SU-DHL-6 (cell line): ENCODE data around the gene ZNF512B.

Experiments
- CTCF ChIP-seq: fragments of 200-600 bp; sonication (generic); IDR thresholded peaks from one replicate; pipeline ENCODE4 v1.5.1; 2017; ENCODE audit warnings: antibody characterized with exemption, mild to moderate bottlenecking, low read length, moderate library complexity; ENCODE audit not compliant: insufficient read depth, poor library complexity, severe bottlenecking
- EZH2phosphoT487 ChIP-seq: fragments of 200-600 bp; sonication (generic), shearing (Covaris generic); conservative IDR thresholded peaks from 2 replicates; pipeline ENCODE4 v1.6.1; 2018; ENCODE audit warnings: mild to moderate bottlenecking, antibody characterized with exemption, low read length, moderate library complexity, mixed read lengths

GRCh38 chr20:63959699-63960075 is 10.0 kb downstream of the ZNF512B start:
- TF ChIP-seq CTCF (no peak), EZH2phosphoT487 (no peak)
